OCI-LY1 (cell line): ENCODE measurements around the gene DIAPH3.

Experiments
- EZH2 ChIP-seq: fragments of 200-600 bp; sonication (generic), shearing (Covaris generic); IDR thresholded peaks from 2 replicates; pipeline ENCODE4 v1.8.0; 2017; ENCODE audit warnings: borderline replicate concordance, mixed run types, mild to moderate bottlenecking, antibody characterized with exemption, low read length, moderate library complexity, mixed read lengths
- TF ChIP-seq, protein P1 (sequence below): fragments of 200-600 bp; sonication (generic), shearing (Covaris generic); IDR thresholded peaks from 2 replicates; pipeline ENCODE4 v1.5.1; 2017; ENCODE audit warnings: mild to moderate bottlenecking, antibody characterized with exemption, low read length, moderate library complexity, mixed read lengths

DNA sequence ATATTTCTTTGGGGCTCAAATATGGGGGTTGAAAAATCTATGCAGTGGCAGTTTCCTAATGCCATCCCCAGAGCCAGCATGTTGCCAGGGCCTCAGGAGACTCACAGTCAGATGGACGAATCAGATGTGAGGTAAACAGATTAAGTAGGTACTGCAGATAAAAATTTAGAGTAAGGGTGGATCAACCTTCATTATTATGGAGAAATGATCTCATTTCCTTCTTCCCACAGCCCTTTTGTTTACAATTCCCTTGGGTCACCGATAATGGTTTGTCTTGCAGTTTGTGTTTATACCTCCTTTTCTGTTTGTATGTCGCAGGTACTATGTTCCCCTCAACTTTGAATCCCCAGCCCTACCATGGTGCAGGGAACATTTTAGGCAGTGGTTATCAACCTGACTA, 20.0 kb downstream of the DIAPH3 start:
- TF ChIP-seq, protein P1, sequence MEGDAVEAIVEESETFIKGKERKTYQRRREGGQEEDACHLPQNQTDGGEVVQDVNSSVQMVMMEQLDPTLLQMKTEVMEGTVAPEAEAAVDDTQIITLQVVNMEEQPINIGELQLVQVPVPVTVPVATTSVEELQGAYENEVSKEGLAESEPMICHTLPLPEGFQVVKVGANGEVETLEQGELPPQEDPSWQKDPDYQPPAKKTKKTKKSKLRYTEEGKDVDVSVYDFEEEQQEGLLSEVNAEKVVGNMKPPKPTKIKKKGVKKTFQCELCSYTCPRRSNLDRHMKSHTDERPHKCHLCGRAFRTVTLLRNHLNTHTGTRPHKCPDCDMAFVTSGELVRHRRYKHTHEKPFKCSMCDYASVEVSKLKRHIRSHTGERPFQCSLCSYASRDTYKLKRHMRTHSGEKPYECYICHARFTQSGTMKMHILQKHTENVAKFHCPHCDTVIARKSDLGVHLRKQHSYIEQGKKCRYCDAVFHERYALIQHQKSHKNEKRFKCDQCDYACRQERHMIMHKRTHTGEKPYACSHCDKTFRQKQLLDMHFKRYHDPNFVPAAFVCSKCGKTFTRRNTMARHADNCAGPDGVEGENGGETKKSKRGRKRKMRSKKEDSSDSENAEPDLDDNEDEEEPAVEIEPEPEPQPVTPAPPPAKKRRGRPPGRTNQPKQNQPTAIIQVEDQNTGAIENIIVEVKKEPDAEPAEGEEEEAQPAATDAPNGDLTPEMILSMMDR, result no peak
- TF ChIP-seq EZH2, result no peak
